HG03565 (cell line): ENCODE data around the gene RTN4RL2.

ENCODE experiments used
- ATAC-seq: cut with Tn5 transposase; IDR thresholded peaks from one replicate; pipeline ENCODE4 v1.9.1; 2021; ENCODE audit warnings: mild to moderate bottlenecking, moderate library complexity; ENCODE audit not compliant: unreplicated experiment

RTN4RL2 gene

DNA sequence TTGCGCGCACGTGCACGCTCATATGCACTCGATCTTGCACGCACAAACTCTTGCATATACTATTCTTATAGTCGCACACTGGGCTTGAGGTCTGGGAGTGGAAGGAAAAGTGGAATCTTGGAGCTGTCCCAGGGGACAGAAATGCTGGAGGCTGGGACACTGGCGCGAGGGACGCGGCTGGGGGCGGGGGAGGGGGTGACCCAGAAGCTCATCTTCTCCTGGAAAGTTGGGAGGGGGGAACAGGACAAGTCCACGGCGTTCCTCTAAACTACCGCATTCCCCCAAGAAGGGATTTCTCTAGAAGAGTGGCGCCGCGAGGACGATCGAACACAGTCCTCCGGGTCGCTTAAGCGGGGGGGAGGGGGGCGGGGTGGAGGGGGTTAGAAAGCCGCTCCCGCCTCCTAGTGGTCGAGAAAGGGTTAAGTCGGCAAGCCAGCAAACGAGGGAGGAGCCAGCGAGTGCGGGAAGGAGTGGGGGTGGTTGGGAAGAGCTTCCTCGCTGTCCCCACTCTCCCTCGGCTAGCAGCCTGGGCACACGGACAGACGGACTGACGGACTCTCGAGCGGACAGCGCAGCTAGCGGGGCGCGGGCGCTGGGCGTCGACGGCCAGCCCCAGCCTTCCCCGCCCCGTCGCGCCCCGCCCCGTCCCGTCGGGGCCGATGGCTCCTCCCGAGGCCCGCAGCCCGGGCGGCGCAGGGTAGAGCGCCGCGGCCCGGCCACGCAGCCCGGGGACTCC is at the start of gene RTN4RL2:
TSS of gene RTN4RL2 (plus strand) at position 507 of the 736 bp plus-strand sequence. CDS start 338 bp downstream, outside the sequence.
- no peak for ATAC-seq

DNA sequence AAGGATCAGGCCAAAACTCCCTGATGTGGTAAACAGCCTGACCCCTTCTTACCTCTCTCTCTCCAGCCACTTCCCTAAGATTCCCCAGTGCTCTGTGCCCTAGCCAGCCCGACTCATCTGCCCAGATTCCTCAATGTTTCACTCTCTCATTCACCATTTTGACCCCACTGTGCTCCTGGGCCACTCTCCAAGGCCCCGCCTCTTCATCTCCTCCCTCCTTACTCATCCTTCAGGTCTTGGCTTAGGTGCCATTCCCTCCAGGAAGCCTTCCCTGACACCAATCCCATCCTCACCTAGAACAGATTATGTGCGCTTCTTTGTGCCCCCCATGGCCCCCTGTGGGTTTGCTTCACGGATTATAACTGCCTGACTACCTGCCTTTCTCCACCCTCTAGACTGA is 46.6 kb upstream of the RTN4RL2 start:
- ATAC-seq, result no peak

DNA sequence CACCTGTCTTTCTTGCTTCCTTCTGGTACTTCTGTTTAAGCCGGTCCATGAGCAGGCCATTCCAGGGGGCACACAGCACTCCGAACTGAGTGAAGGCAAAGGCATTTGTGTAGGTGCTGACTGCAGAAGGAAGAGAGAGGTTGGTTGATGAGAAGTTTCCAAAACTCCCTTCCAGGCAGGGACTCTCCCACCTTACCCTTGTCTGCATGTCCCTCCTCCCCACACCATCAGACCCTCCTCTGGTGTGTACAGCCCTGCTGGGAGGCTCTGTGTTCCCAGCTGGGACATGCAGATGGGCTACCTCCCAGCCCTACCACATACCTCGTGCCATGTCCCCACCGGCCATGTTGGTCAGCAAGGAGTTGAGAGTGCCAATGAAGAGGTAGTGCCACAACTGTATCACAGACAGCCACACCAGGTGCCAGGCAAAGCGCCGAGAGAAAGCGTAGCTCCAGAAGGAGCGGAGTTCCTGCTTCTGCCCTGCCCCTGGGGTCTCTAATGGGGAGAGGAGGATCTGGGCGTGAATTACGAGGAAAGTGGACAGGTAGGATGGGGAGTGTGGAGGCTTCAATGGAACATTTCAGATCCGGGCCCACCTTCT is 45.6 kb upstream of the RTN4RL2 start:
- no peak for ATAC-seq

DNA sequence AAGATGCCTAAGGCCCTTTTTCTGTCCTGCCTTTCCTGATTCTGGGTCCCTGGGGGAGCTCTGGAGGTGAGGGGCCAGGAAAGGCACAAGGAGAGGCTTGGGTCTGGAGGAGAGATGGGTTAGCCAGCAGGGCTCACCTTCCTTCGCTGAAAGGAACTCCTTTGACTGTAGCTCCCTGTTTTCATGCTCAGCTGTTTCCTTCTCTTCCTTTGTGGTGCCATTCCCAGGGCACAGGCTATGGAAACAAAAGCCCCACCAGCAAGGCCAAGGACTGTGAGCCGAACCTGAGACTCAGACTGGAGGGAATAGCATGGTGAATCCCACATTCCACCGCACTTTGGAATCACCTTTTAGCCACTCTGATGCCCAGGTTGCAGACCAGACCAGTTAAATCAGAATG is 43.9 kb upstream of the RTN4RL2 start:
- ATAC-seq, result no peak

DNA sequence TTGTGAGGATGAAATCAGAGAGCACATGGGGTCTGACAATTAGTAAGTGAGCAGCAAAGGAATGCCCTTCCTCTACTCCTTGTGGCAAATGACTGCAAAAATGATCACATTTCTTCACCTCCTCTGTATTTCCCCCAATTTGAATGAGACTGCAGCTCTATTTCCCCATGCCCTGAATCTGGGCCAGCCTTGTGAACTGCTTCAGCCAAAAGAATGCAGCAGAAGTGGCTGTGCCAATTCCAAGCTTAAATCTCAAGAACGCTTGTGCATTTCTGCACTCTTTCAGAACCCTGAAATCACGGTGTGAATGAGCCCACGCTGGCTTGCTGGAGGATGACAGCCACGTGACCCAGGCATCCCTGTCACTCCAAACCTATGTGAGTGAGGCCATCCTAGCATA is 43.3 kb upstream of the RTN4RL2 start:
- ATAC-seq, result no peak

DNA sequence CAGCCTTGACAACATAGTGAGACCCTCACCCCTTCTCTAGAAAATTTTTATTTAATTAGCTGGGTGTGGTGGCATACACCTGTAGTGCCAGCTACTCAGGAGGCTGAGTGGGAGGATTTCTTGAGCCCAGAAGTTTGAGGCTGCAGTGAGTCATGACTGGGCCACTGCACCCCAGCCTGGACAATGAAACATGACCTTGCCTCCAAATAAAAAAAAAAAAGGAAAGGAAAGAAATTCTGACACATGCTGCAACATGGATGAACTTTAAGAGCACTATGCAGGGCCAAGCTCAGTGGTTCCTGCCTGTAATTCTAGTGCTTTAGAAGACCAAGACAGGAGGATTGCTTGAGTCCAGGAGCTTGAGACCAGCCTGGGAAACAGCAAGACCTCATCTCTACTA is 42.2 kb upstream of the RTN4RL2 start:
- no peak for ATAC-seq

DNA sequence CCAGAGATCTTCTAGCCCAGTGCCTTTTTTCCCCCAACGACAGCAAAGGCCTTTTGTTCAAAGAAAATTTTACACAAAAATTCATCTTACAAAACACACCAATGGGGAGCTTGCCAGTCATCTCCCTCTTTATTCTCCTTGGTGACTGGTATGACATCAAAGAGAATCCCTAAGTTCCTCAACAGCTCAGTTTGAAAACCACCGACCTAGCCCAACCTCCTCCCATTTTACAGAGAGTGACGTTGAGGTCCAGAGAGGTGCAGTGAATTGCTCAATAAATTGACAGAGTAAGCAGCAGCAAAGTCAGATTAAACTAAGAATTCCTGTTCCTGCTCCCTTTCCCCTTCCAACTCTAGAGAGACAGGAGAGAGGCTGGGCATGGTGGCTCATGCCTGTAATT is 41.2 kb upstream of the RTN4RL2 start:
- no peak for ATAC-seq

DNA sequence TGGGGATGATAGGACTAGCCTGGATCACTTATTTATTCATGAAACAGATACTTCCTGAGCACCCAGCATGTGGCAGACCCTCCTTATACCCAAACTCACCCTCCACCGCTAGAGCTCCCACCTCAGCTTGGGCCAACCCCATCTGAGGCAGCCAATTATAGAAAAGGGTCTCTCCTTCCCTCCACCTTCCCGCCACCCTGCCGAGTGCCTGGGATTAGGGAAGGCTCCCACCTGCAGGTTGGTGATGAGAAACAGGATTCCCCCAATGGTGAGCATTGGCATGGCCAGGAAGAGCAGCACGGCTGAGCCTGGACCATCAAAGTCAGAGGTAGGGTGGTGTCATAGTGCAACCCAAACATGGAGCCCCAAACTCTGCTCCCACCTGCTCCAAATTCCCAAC is 39.3 kb upstream of the RTN4RL2 start:
- no peak for ATAC-seq

DNA sequence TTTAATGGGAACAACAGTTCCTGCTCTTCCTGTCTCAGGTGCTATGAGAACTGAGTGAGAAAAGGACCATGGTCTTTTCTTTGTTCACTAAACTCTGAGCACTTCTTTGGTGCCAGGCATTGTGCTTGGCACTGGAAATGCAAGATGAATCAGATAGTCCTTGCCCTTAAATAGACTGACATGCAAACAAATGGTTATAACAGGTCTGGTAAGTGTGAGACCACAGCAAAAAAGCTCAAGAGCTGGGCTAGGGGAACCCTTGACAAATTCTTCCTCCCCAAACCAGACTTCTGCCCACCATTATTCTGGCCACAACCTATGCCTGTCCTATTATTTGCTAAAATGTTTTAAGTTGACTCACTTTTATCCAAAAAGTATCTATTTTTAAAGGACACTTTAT is 38.5 kb upstream of the RTN4RL2 start:
- no peak for ATAC-seq

DNA sequence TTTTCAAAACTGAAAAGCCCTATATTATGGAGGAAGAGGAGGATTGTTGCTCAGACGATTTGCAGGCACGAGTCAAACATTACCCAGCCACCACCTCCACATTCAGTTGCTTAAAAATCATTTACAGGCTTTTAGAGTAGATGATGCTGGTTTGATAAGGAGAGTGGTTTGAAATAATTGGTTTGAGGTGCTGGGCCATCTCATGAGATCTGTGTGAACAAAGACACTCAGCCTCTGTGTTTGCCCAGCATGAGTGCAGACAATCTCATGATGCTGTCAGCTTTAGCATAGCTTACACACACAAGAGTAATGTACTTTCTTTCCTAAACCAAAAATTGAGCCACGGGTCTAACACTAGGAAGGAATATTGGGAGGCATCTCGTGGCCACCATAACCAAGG is 37.7 kb upstream of the RTN4RL2 start:
- no peak for ATAC-seq

DNA sequence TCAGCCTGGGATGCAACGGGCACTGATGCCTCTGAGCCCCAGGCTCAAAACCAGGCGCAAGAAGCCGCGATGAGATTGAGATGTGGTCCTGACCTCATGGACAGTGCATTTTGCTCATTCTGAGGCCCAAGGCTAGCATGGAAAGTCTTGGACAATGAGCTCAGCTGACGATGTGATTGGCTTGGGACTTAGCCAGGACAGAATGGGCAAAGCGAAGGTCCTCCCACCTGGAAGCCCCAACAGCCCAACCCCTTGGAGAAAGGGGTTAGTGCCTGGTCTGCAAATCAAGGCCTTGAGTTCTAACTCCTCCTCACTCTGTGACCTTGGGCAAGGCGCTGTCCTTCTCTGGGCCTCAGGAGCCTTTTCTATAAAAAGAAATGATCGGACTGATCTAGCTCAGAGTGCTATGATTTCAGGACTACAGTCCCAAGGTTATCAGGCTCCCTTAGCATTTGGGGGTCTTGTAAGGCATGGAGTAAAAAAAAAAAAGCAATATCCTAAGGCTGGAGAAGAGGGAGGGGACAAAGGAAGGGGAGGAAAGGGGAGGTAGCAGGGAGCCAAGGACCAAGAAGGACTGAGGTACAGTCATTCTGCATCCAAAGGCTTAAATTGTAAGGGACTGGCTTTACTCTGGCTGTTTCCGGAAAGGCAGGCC is 36.1 kb upstream of the RTN4RL2 start:
- no peak for ATAC-seq

DNA sequence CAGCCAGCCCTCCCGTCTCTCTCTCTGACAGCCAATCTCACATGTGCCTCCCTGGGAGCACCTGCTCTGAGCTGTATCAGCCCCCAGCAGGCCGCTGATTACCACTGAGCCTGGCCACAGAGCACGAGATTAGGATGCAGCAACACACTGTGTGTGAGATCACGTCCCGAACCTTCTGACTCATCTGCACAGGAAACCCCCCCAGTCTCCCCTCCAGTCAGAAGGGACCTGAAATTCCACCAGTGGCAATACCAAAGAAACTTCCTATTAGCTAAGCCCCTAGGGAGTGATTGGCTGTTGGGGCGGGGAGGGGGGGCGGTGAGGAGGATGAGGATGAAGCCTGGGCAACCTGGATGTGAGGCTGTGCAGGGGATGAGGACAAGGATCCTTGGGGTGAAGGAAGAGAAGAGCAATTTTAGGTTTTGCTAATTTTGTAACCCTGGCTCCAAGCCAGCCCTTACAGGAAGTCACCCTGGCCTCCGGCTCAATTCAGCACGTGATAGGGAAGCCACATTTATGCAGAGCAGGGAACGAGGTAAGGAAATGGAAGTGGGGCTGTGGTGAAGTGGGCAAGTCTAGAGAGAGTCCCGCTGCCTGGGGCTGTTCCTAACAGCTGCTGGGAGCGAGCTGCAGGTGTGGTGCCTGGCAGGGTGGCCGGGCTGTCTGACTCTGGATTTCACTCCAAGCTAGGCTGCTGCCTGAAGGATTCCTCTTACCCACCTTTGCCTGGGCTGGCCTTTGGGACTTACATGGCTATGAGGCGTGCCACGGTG is 35.4 kb upstream of the RTN4RL2 start:
- peak; percentile 93 for ATAC-seq

DNA sequence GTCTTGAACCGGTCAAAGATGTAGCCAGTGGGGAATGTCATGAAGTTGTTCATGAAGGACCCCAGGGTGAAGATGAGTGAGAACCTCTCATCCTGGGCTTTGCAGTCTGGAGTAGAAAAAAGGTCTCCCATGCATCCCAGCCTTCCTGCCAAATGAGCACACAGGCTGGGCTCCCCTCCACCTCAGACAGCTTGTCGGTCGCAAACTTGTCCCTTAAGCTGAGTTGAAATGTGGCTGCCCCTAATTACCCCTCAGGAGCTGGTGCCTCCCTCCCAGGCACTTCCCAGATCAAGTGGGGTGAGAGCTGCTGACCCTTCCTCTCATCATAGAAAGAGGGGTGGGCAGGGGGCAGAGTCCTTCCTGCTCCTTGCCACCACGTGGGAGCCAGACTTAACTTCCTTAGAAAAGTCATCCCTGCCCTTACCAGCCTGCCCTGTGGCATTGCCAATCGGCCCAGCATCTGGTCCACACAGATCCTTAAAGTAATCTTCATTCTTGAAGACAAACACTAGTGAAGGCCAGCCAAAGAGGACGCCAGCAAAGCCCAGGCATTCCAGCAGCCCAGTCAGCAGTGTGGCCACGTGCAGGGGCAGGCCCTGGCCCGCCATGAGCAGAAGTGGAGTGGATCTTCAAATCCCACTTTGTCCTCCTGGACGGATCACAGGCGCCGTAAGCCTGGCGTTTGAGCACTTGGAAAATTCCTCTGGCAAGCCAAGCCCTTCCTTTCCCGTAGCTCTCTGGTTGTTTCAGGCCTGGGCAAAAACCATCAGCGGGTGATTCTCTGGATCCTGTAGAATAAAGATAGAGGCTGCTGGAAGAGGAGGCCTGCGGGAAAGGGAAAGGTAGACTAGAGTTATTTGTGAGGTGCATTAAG is 34.5 kb upstream of the RTN4RL2 start:
- ATAC-seq, result no peak

DNA sequence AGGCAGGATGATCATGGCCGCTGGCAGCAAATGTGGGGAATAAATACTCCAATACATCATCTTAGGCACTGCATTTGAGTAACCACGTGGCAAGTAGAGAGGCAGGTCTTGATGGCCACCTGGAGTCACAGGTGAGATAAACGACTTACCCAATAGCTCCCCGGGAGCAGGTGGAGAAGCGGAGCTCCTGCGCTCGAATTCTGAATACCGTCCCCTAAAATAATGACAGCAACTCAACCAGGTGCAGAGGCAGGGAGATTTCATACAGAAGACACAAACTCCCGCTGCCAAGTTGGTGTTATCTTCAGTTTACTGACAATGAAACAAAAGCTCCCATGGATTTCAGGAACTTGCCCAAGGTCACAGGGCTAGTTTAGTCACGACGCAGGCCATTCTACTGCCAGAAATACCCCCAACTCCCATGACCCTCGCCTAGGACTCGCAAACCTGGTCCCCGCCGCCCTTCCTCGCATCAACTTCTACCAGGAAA is 33.8 kb upstream of the RTN4RL2 start:
- ATAC-seq, result no peak

DNA sequence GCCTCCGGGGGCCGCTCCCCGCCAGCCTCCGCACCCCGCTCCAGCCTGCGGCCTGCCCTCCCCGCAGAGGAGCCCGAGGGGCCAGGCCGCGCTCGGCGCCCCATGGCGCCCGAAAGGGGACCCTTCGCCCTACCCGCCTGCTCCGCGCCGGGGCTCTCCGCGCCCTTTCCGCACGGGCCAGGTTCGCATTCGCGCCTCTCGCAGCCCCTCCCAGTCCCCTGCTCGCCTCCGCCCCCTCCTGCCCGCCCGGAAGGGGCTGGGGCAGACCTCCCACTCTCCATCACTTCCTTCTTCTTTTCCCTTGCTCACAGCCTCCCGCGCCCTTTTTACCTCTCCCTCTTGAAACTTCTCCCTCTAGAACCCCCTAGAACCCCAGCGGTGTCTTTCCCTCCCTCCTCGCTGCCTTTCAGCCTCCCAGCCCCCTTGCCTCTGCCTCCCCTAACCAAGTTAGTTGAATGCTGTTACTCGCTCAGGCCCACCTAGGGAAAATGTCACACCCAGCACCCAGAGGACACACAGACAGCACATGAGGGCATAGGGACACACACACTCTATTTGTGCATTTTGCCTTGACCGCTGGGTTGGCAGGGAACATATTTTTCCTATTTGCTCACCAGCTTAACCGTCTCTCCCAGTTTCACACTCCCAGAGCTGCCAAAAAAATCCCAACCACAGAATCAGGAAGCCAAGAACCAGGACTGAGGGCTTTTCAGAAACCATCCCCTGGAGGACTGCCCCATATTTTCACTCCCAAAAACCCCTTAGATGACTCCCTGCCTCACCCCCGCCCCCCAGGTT is 33.2 kb upstream of the RTN4RL2 start, which contains the start of gene SLC43A3:
TSS of gene SLC43A3 (minus strand) at position 193 of the 798 bp plus-strand sequence. CDS start 949 bp downstream, outside the sequence.
- ATAC-seq, result peak; percentile 47

DNA sequence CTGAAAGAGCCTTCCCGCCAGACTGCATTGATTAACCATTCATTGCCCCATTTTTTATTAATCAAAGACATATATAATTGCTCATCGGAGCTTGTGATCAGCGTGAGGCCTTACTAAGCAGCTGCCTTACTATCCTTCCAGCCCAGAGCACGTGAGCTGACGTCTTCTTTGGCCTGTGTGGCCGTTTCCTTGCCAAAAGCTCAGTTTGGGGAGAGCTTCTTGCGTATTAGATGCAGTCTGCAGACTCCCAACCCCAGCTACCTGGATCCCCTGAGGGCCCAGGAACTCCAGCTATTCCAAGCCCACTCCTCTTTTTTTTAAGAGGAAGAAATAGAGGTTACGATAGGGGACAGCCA is 32.6 kb upstream of the RTN4RL2 start:
- no peak for ATAC-seq

DNA sequence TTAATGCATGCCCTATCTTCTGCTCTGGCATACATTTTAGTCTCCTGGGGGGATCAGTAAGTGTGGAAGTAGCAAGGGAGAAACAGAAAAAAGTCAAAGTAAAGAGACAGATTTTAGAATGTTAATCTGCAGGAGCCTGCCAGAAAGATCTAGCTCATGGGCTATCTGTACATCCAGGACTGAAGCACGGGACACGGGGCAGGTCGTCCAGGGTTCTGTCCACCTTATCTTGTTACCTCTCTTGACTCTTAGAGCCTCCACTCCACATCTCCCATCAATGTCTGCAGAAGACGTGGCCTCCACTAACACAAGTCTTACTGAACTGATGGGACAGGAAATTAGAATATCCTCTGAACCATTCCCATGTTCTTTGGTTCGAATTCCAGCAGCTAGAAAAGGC is 31.7 kb upstream of the RTN4RL2 start:
- no peak for ATAC-seq

DNA sequence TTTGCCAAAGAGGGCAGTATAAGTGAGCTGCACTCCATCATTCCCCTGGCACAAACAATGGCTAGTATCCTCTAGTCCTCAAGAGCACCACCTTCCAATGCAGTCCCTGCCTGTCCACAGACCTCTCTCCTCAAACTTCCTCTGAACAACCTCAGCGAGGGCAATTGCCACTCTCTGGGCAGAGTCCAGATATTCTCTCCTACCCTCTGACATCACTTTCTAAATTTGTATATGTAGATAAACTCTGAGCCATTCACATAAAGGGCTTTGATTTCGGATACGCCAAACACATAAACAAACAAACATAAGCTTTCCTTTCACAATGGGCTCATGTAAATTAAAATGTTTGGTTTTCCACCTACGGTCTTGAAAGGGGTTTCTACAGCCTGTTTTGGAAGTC is 30.4 kb upstream of the RTN4RL2 start:
- no peak for ATAC-seq

DNA sequence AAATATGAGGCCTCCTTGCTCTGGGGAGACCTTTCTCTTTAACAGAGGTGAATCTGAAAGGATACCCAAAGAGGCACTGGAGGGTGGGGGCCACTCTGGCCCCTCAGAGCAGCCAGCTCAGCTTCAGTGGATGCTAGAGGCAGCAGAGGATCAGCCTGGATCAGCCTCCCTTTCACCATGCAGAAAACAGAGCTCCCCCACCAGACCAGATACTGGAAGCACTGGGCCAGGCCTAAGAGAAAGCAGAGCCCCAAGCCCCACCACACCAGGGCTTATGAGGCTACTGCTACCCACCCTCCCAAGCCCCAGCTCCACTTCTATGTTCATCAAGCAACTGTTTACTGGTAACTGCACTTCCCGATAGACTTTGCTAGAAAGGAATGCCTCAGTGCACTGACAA is 29.4 kb upstream of the RTN4RL2 start:
- ATAC-seq, result no peak
